Neuronal stem cell (in vitro differentiated cells): ENCODE data around the gene KAT2B.

ENCODE experiments used
- DNase-seq: peaks from one replicate; pipeline ENCODE4 v3.0.0-alpha.2; 2013; ENCODE audit warnings: low spot score
- H2AFZ ChIP-seq: one replicate; pipeline ENCODE4 v1.6.1; 2013; ENCODE audit warnings: mild to moderate bottlenecking, low read length, inconsistent platforms
- H2AK5ac ChIP-seq: 2 replicates; pipeline ENCODE4 v1.6.1; 2013; ENCODE audit warnings: low read depth, mild to moderate bottlenecking, inconsistent platforms, low read length, moderate library complexity, mixed read lengths
- H2BK120ac ChIP-seq: 2 replicates; pipeline ENCODE4 v1.6.1; 2013; ENCODE audit warnings: low read depth, mild to moderate bottlenecking, inconsistent platforms, low read length, moderate library complexity, mixed read lengths
- H2BK12ac ChIP-seq: one replicate; pipeline ENCODE4 v1.6.1; 2013; ENCODE audit warnings: low read length, inconsistent platforms
- H2BK15ac ChIP-seq: 2 replicates; pipeline ENCODE4 v1.6.1; 2013; ENCODE audit warnings: mild to moderate bottlenecking, low read length, inconsistent platforms, mixed read lengths
- H2BK5ac ChIP-seq: one replicate; pipeline ENCODE4 v1.6.1; 2013; ENCODE audit warnings: inconsistent platforms, mild to moderate bottlenecking, low read length, moderate library complexity
- H3K14ac ChIP-seq: one replicate; pipeline ENCODE4 v1.6.1; 2013; ENCODE audit warnings: low read length, inconsistent platforms
- H3K18ac ChIP-seq: 2 replicates; pipeline ENCODE4 v1.6.1; 2013; ENCODE audit warnings: low read length, inconsistent platforms
- H3K23ac ChIP-seq: 2 replicates; pipeline ENCODE4 v1.6.1; 2013; ENCODE audit warnings: low read depth, mild to moderate bottlenecking, mixed read lengths, low read length, inconsistent platforms; ENCODE audit not compliant: poor library complexity
- H3K27ac ChIP-seq: replicated peaks from 3 replicates; pipeline ENCODE4 v1.5.1; 2013; ENCODE audit warnings: low read length, inconsistent platforms
- H3K27me3 ChIP-seq, 3 experiments: 2 replicates each; pipeline ENCODE4 v1.6.1; 2013; ENCODE audit warnings: low read length in 3 of 3, mild to moderate bottlenecking in 2 of 3, inconsistent platforms in 1 of 3, low read depth in 1 of 3, mixed read lengths in 1 of 3, moderate library complexity in 1 of 3; ENCODE audit not compliant: control insufficient read depth in 3 of 3, insufficient read depth in 3 of 3
- H3K36me3 ChIP-seq, 2 donors: replicated peaks in 1 of 2; 2 replicates each; pipeline ENCODE4 v1.6.1; 2013; ENCODE audit warnings: low read length in 2 of 2; ENCODE audit not compliant: control insufficient read depth in 2 of 2, insufficient read depth in 2 of 2
- H3K4ac ChIP-seq: 2 replicates; pipeline ENCODE4 v1.6.1; 2013; ENCODE audit warnings: inconsistent platforms, mild to moderate bottlenecking, low read length, moderate library complexity
- H3K4me1 ChIP-seq, 2 donors: 1 replicate in 1 of 2; 2 replicates in 1 of 2; pipeline ENCODE4 v1.6.1; 2013; ENCODE audit warnings: low read length in 2 of 2, low read depth in 1 of 2; ENCODE audit not compliant: control insufficient read depth in 2 of 2, insufficient read depth in 1 of 2
- H3K4me2 ChIP-seq: one replicate; pipeline ENCODE4 v1.6.1; 2013; ENCODE audit warnings: mild to moderate bottlenecking, low read length, inconsistent platforms; ENCODE audit not compliant: insufficient read depth, poor library complexity, severe bottlenecking
- H3K4me3 ChIP-seq, 2 donors: 2 replicates each; pipeline ENCODE4 v1.5.1; 2013; ENCODE audit warnings: low read length in 2 of 2, mild to moderate bottlenecking in 2 of 2, inconsistent platforms in 1 of 2, moderate library complexity in 1 of 2
- H3K79me1 ChIP-seq: one replicate; pipeline ENCODE4 v1.6.1; 2013; ENCODE audit warnings: low read depth, mild to moderate bottlenecking, inconsistent platforms, low read length, moderate library complexity
- H3K9ac ChIP-seq: one replicate; pipeline ENCODE4 v1.6.1; 2013; ENCODE audit warnings: mild to moderate bottlenecking, low read depth, low read length, inconsistent platforms; ENCODE audit not compliant: poor library complexity
- H3K9me3 ChIP-seq, 2 donors: replicated peaks in 1 of 2; 2 replicates each; pipeline versions ENCODE3 to v1.6.1; 2013; ENCODE audit warnings: low read length in 2 of 2, mild to moderate bottlenecking in 2 of 2, inconsistent platforms in 1 of 2, low read depth in 1 of 2, mixed read lengths in 1 of 2, moderate library complexity in 1 of 2; ENCODE audit not compliant: control insufficient read depth in 2 of 2, insufficient read depth in 1 of 2
- H4K8ac ChIP-seq: one replicate; pipeline ENCODE4 v1.6.1; 2013; ENCODE audit warnings: low read depth, mild to moderate bottlenecking, inconsistent platforms, low read length, moderate library complexity
- H4K91ac ChIP-seq: one replicate; pipeline ENCODE4 v1.6.1; 2013; ENCODE audit warnings: low read length, low read depth, mild to moderate bottlenecking, inconsistent platforms; ENCODE audit not compliant: poor library complexity
- WGBS, 2 donors: extraction: QIAGEN DNeasy Blood & Tissue Kit; methylation state at CpG; one replicate each; pipeline ENCODE4 v1.1.7; 2013; ENCODE audit warnings: missing lambda C conversion rate in 2 of 2, mixed read lengths in 1 of 2; ENCODE audit not compliant: insufficient read length in 2 of 2, insufficient replicate concordance in 1 of 2; ENCODE audit errors: extremely low coverage in 2 of 2; 5-methylcytosine and 5-hydroxymethylcytosine counted together

Gene KAT2B

GRCh38 chr3:20083953-20084352, 43.7 kb downstream of the KAT2B start:
- Histone ChIP-seq H4K91ac (no peak overlapping the region), H3K27ac (no peak overlapping the region), H2BK12ac (no peak overlapping the region), H3K4me2 (no peak overlapping the region), H3K18ac (no peak overlapping the region), H2BK15ac (no peak overlapping the region), H3K23ac (no peak overlapping the region), H3K9me3 (peaks cover 0 to 3% of the 10 kb centered on the region in 2 donors), H3K4me3 (no peak overlapping the region), H3K27me3 (peaks cover 0 to 4% (median 0%) of the 10 kb centered on the region in 3 experiments), H3K4ac (no peak overlapping the region), H2BK120ac (no peak overlapping the region), H4K8ac (no peak overlapping the region), H3K14ac (no peak overlapping the region), H3K9ac (no peak overlapping the region), H3K79me1 (no peaks in the 10 kb centered on the region), H3K4me1 (peaks cover 8 to 9% of the 10 kb centered on the region in 2 donors), H2AK5ac (no peak overlapping the region), H2AFZ (no peak overlapping the region), H2BK5ac (no peak overlapping the region), H3K36me3 (no peaks in the 10 kb centered on the region)
- WGBS, 2 donors: no CpG with 5 or more reads among the region's 2 CpGs
- DNase-seq: no peak

- Histone ChIP-seq H3K9me3 (peaks cover 0 to 3% of the 10 kb centered on the region in 2 donors), H3K4me3 (no peak overlapping the region)
- no CpG with 5 or more reads among the region's 2 CpGs for WGBS, 2 donors
Observed at GRCh38 chr3:20091331-20092047, 51.2 kb downstream of the KAT2B start.

GRCh38 chr3:20095470-20095869, 55.2 kb downstream of the KAT2B start:
- no peak overlapping the region for H2BK15ac ChIP-seq
- H3K23ac ChIP-seq: no peak overlapping the region
- H2BK12ac ChIP-seq: no peak overlapping the region
- H3K18ac ChIP-seq: no peak overlapping the region
- no peak for DNase-seq
- no peak overlapping the region for H2AK5ac ChIP-seq
- H2BK5ac ChIP-seq: no peak overlapping the region
- no peak overlapping the region for H4K91ac ChIP-seq
- no peak overlapping the region for H2BK120ac ChIP-seq
- no peak overlapping the region for H2AFZ ChIP-seq
- H3K36me3 ChIP-seq: no peaks in the 10 kb centered on the region
- no peak overlapping the region for H4K8ac ChIP-seq
- H3K4me1 ChIP-seq: peaks cover 0 to 4% of the 10 kb centered on the region in 2 donors
- H3K9ac ChIP-seq: no peak overlapping the region
- no peaks in the 10 kb centered on the region for H3K27me3 ChIP-seq
- no CpG with 5 or more reads among the region's 4 CpGs for WGBS, 2 donors
- no peak overlapping the region for H3K14ac ChIP-seq
- no peak overlapping the region for H3K4me2 ChIP-seq
- H3K4me3 ChIP-seq: no peak overlapping the region
- H3K4ac ChIP-seq: no peak overlapping the region
- peaks cover 0 to 3% of the 10 kb centered on the region in 2 donors for H3K9me3 ChIP-seq
- no peak overlapping the region for H3K27ac ChIP-seq
- H3K79me1 ChIP-seq: no peaks in the 10 kb centered on the region

More at GRCh38 chr3:20091331-20092047, 51.2 kb downstream of the KAT2B start:
- Histone ChIP-seq H2AK5ac (no peak overlapping the region), H3K27me3 (no peaks in the 10 kb centered on the region), H4K91ac (no peak overlapping the region), H2AFZ (no peak overlapping the region), H3K79me1 (no peaks in the 10 kb centered on the region), H2BK12ac (no peak overlapping the region), H2BK120ac (no peak overlapping the region), H4K8ac (no peak overlapping the region), H3K23ac (no peak overlapping the region), H2BK5ac (no peak overlapping the region), H2BK15ac (no peak overlapping the region), H3K18ac (no peak overlapping the region), H3K9ac (no peak overlapping the region), H3K36me3 (no peaks in the 10 kb centered on the region), H3K4ac (no peak overlapping the region), H3K4me2 (no peak overlapping the region), H3K14ac (no peak overlapping the region), H3K27ac (no peak overlapping the region), H3K4me1 (no peaks in the 10 kb centered on the region)
- DNase-seq: no peak

GRCh38 chr3:20096135-20096685, 56.0 kb downstream of the KAT2B start:
- Histone ChIP-seq H3K23ac (no peak overlapping the region), H3K79me1 (no peaks in the 10 kb centered on the region), H3K4ac (no peak overlapping the region), H4K8ac (no peak overlapping the region), H2BK5ac (no peak overlapping the region), H3K18ac (no peak overlapping the region), H3K4me1 (peaks cover 0 to 4% of the 10 kb centered on the region in 2 donors), H3K9me3 (peaks cover 0 to 3% of the 10 kb centered on the region in 2 donors), H2BK120ac (no peak overlapping the region), H2BK15ac (no peak overlapping the region), H3K9ac (no peak overlapping the region), H2BK12ac (no peak overlapping the region), H3K4me2 (no peak overlapping the region), H2AFZ (no peak overlapping the region), H3K14ac (no peak overlapping the region), H2AK5ac (no peak overlapping the region), H3K27ac (no peak overlapping the region), H3K27me3 (no peaks in the 10 kb centered on the region), H3K36me3 (no peaks in the 10 kb centered on the region), H3K4me3 (no peak overlapping the region), H4K91ac (no peak overlapping the region)
- no CpG with 5 or more reads among the region's 3 CpGs for WGBS, 2 donors
- DNase-seq: no peak
